Measurements from ENCODE around the gene DMD.

The DMD gene

DNA sequence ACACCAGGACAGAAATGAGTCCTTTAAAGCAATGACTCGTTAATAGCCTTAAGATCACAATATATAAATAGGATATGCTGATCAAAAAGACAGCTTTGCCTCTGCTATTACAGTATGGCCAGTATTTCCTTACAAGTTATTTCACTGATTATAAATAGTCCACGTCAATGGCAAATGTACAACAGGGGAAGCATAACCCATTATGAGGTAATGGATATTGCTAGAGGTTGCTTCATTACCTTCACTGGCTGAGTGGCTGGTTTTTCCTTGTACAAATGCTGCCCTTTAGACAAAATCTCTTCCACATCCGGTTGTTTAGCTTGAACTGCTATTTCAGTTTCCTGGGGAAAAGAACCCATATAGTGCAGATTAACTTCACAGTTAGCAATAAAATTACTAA is 1374.9 kb downstream of the DMD start:
- DNase-seq: no peak

DNA sequence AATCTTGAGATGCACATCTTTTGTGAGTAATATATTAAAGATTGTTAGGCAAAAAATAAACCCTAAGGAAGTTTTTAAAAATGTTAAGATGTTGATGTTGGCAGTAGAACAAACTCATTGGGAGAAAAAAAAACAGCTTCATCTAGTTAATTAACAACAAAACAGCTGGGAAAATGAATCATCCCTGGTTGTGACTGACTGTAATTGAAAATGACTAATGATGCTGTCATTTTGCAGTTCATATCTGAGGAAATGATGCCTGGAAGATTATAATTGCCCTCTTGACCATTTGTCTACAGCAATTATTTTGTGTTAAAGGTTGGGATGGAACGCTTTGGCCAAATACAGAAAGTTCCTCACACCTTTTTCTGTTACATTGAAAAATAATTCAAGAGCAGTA is 1379.1 kb downstream of the DMD start:
- DNase-seq: no peak

- no peak for DNase-seq
Measured at GRCh38 chrX:31820430-31821210, 1390.7 kb downstream of the DMD start.

- no peak for DNase-seq
Measured at GRCh38 chrX:31819455-31819854, 1391.9 kb downstream of the DMD start.

DNA sequence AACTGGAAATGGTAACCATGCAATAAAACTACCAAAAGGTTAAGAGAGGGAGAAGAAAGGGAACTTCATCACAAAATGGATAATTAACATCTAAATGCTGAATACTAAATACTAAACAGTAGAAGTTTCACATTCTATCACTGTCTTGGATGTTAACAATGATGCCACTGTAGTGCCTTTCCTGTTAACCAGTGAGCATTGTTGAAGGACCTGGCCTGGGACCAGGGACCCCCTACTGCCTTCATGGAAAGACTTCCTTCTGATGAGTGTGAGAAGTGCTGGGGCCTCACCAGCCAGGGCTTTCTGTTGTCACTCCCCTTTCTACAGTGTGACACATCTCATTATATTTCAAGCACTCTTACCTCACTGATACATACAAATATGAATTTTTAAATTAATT is 1400.2 kb downstream of the DMD start:
- no peak for DNase-seq

- no peak for DNase-seq
Measured at GRCh38 chrX:31808357-31808756, 1403.0 kb downstream of the DMD start.

GRCh38 chrX:31807165-31807564 is 1404.2 kb downstream of the DMD start:
- no peak for DNase-seq

DNA sequence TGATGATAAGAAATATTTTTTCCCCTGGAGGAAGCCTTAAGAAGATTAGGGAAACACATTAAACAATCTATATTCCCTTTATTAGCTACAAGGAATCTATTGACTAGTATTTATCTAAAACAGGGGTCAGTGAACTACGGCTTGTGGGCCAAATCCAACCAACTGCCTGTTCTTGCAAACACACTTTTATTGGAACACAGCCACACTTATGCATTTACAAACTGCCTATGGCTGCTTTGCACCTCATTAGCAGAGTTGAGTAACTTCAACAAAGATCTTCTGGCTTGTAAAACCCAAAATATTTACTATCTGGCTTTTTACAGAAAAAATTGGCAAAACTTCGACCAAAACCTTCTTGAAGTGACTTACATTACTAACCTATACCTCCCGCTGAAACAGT is 1405.6 kb downstream of the DMD start:
- no peak for DNase-seq

GRCh38 chrX:31800219-31800618 is 1411.1 kb downstream of the DMD start:
- DNase-seq: no peak

- no peak for DNase-seq
Measured at GRCh38 chrX:31796624-31797023, 1414.7 kb downstream of the DMD start.

DNA sequence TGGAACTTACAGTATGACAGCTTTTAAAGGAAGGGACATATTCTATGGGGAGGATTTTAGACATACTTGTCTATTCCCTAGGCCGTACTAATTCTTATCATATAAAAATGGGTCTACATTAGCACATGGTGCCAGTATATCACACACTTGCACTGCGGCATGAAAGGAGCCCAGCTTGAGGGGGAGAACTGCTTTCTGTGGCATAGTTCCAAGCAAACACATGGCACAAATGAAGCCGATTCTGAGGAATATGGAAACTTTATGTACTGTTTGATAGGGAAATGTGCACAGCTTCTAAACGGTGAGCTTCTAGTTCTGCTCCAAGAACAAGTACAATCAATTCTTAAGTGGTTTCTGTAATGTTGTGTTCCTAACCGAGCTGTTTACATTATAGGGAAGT is 1463.9 kb downstream of the DMD start:
- DNase-seq: no peak

DNA sequence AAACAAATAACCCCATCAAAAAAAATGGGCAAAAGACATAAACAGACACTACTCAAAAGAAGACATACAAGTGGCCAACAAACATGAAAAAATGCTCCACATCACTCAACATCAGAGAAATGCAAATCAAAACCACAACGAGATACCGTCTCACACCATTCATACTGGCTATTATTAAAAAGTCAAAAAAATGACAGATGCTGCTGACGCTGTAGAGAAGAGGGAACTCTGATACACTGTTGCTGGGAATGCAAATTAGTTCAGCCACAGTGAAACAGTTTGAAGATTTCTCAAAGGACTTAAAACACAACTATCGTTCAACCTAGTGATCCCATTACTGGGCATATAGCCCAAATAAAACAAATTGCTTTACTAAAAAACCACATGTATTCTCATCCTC is 1468.3 kb downstream of the DMD start:
- DNase-seq: no peak

GRCh38 chrX:31717474-31717873 is 1493.9 kb downstream of the DMD start:
- no peak for DNase-seq

- no peak for DNase-seq
Measured at GRCh38 chrX:31715675-31716074, 1495.7 kb downstream of the DMD start.

DNA sequence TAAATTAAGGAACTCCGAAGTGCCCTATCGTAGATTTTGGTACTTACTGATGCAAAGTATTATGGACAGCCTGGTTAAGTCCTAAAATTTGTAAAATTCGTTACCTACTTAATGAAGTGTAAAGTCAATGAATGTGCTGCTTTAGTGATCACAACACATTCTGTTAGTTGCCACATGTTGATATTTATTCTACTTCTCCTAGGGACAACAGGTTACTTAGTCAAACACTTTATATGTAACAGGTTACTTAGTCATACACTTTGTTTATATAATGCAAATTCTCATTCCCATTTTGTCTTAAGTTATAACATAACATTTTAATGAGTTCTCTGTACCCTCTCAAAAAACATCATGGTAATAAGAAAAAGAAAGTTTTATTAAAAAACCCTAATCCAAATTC is 1496.6 kb downstream of the DMD start:
- DNase-seq: no peak

DNA sequence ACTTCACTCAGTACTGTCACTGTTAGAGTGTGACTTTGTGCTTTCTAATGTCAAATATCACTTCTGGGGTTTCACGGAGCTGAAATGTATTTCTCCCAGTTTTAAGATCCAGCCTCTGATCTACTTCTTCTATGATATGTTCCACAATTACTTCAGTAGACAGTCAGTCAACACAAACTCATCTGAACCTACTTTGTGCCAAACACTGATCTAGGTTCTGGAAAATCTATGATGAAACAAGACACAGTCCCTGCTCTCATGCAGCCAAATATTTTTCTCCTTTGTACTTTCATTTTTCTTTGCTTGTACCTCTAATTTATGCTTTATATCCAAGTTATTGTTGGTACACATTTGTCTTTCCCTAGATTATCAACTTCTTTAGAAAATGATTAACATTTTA is 1498.2 kb downstream of the DMD start:
- no peak for DNase-seq

DNA sequence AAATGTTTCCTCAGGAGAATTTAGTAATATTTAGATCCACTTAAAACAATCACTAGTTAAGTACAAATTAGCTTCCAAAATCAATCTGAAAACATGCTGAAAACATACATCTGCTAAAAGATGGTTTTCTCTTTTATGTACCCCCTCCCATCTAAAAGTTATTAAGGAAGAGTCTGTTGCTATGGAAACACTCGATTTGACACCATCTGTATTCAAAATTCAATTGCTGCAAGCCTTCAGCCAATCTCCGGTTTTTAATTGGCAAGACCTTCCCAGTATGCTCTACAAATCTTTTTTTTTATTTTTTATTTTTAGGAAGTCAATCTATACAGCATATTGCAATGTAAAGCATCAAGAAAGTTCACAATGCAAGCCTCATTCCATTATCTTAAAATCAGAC is 1500.2 kb downstream of the DMD start:
- no peak for DNase-seq

GRCh38 chrX:31708116-31708515 is 1503.2 kb downstream of the DMD start:
- no peak for DNase-seq

- no peak for DNase-seq
Measured at GRCh38 chrX:31706466-31706865, 1504.9 kb downstream of the DMD start.

DNA sequence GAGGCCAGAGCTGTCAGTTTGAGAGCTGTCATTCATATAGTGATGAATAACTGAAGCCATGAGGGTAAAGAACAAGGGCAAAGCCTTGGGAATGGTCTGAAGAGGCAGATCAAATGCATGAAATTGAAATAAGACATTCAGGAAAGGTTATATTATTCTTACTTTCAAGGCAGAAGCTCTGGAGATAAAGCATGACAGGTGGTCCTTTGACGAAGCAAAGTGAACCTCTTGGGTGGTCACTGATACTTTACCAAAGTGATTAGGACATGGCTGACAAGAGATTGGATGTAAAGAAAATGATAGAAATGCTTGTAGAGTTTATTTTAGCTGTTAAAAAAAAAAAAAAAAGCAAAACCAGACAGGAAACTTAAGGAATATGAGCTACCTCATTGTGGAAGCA is 1505.5 kb downstream of the DMD start:
- DNase-seq: no peak

DNA sequence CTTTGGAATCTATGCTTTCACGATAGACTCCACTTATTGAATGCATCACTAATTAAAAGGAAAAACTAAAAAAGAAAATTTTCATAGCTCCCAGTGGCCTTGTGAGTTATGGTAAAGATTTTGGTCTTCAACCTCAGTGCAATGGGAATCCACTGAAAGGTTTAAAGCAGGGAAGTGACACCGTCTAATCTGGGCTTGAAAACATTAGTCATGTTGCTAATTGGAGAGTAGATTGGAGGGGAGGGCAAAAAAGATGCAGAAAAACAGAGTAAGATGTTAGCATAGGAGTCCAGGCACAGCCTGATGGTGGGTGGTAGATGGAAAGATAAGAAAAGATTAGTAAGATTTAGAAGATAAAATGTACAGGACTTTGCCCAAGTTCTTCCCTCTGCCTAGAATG is 1506.4 kb downstream of the DMD start:
- DNase-seq: no peak

- no peak for DNase-seq
Measured at GRCh38 chrX:31702222-31702621, 1509.1 kb downstream of the DMD start.

- DNase-seq: no peak
Measured at GRCh38 chrX:31697294-31697916, 1513.9 kb downstream of the DMD start.

- DNase-seq: no peak
Measured at GRCh38 chrX:31679861-31680260, 1531.5 kb downstream of the DMD start.

- no peak for DNase-seq
Measured at GRCh38 chrX:31670245-31670644, 1541.1 kb downstream of the DMD start.

Data from NCI-H82 (cell line).